AG04450 (cell line): ENCODE data around the gene JMJD8. TPM values are rescaled to one million over a fixed set of nuclear protein-coding genes. Genes with fewer than 3 reads are reported as not detected.
A peak's percentile ranks its signal among the peaks of the same experiment; 100 is the strongest.

ENCODE experiments used
- CTCF ChIA-PET: fragments of 300-600, 350-600 bp; formaldehyde crosslinking; extraction: SDS; loops from one replicate; lab custom pipeline; 2022; ENCODE audit warnings: antibody characterized with exemption, inconsistent platforms; lab: Charles Lee
- POLR2A ChIA-PET: fragments of 350-600 bp; formaldehyde crosslinking; extraction: SDS; loops from one replicate; lab custom pipeline; 2021; ENCODE audit warnings: antibody characterized with exemption, inconsistent platforms; lab: Yijun Ruan, JAX
- DNase-seq: peaks from one replicate; pipeline ENCODE4 v3.0.0-alpha.2; 2011; ENCODE audit warnings: low read depth, low spot score
- H3K27ac ChIP-seq: one replicate; pipeline ENCODE4 v1.5.1; 2012; ENCODE audit warnings: low read depth, low read length, control low read depth
- H3K27me3 ChIP-seq: one replicate; pipeline ENCODE4 v1.6.0; 2012; ENCODE audit warnings: low read length; ENCODE audit not compliant: control insufficient read depth, insufficient read depth
- H3K4me3 ChIP-seq: 2 replicates; pipeline ENCODE4 v1.5.1; 2011; ENCODE audit warnings: mild to moderate bottlenecking, low read depth, low read length, control low read depth
- H3K9me3 ChIP-seq: 2 replicates; pipeline ENCODE4 v1.5.1; 2012; ENCODE audit warnings: low read length; ENCODE audit not compliant: control insufficient read depth, insufficient read depth
- CTCF ChIP-seq: IDR thresholded peaks from 2 replicates; pipeline ENCODE4 v1.5.1; 2011; ENCODE audit warnings: low read depth, low read length, control low read depth, inconsistent platforms
- polyA plus RNA-seq: library from polyadenylated mRNA; depleted of rRNA; stranded (reverse); fragments of >200 nt; gene quantifications from 2 replicates; pipeline ENCODE4 v1.2.3, GENCODE V29; 2011

JMJD8 gene
- polyA plus RNA-seq, 1 experiment = 33.1 TPM

GRCh38 chr16:675884-676564, 8.1 kb downstream of the JMJD8 start:
- H3K27ac ChIP-seq = no peak overlapping the region
- no peaks in the 10 kb centered on the region for H3K27me3 ChIP-seq
- H3K4me3 ChIP-seq = peak overlapping the region; percentile 57
- peaks cover 3% of the 10 kb centered on the region; the same call in 1 of the 2 replicates for H3K9me3 ChIP-seq
- no peak for TF ChIP-seq CTCF
- DNase-seq = no peak
- POLR2A ChIA-PET = interaction anchor here (0.6 kb wide), 1 partner anchor 9 kb away, joined by 3 read pairs; no protein-coding TSS in a partner anchor
- CTCF ChIA-PET = interaction anchor here (1.0 to 1.6 kb wide), 2 partner anchors 9 to 15 kb away, joined by 3 to 5 read pairs; no protein-coding TSS in a partner anchor

GRCh38 chr16:674968-675883, 8.9 kb downstream of the JMJD8 start, which contains the start of gene RHBDL1:
Gene RHBDL1, plus strand, starts transcription at chr16:675671. Its CDS starts 120 bp downstream, at chr16:675791.
- Histone ChIP-seq H3K4me3 (peak within 1 kb of the TSS; percentile 57), H3K27me3 (no peaks in the 10 kb centered on the region), H3K27ac (peak within 1 kb of the TSS; percentile 11), H3K9me3 (no peaks in the 10 kb centered on the region; the same call in 1 of the 2 replicates)
- no peak for TF ChIP-seq CTCF
- DNase-seq = no peak
- ChIA-PET POLR2A (no interaction called here), CTCF (interaction anchor here (1.6 kb wide), 1 partner anchor 8 kb away, joined by 5 read pairs; no protein-coding TSS in a partner anchor)

GRCh38 chr16:674214-674881, 9.8 kb downstream of the JMJD8 start:
- H3K27me3 ChIP-seq = no peaks in the 10 kb centered on the region
- H3K9me3 ChIP-seq = no peaks in the 10 kb centered on the region; the same call in 1 of the 2 replicates
- DNase-seq = no peak
- ChIA-PET CTCF (no interaction called here), POLR2A (no interaction called here)
- H3K4me3 ChIP-seq = no peak overlapping the region
- no peak for TF ChIP-seq CTCF
- H3K27ac ChIP-seq = no peak overlapping the region

GRCh38 chr16:673399-673991, 10.6 kb downstream of the JMJD8 start:
- Histone ChIP-seq H3K4me3 (no peak overlapping the region), H3K27ac (no peak overlapping the region), H3K9me3 (no peaks in the 10 kb centered on the region; the same call in 1 of the 2 replicates), H3K27me3 (no peaks in the 10 kb centered on the region)
- TF ChIP-seq CTCF = no peak
- POLR2A ChIA-PET = no interaction called here
- CTCF ChIA-PET = no interaction called here
- DNase-seq = no peak
